ENCODE results near the gene SPOCD1.

The SPOCD1 gene

DNA sequence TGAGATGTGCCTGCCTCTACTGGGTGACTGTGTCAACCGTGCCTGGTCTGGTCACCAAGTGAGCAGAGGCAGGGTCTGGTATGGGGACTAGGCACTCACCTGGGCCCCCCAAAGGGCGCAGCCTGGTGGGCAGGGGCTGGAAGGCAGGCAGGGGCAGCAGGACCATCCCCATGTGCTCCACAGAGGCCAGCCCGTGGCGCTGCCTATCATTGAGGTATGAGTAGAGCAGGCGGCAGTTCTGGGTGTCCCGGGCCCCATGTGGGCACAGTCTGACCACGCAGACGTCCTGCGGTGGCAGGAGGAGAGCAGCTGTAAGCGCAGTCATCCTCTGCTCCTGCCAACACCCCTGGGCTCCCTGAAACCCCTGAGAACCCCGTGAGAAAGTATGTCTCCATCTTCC, 23.7 kb downstream of the SPOCD1 start:
- no peaks in the 10 kb centered on the region for H3K9me3 ChIP-seq

DNA sequence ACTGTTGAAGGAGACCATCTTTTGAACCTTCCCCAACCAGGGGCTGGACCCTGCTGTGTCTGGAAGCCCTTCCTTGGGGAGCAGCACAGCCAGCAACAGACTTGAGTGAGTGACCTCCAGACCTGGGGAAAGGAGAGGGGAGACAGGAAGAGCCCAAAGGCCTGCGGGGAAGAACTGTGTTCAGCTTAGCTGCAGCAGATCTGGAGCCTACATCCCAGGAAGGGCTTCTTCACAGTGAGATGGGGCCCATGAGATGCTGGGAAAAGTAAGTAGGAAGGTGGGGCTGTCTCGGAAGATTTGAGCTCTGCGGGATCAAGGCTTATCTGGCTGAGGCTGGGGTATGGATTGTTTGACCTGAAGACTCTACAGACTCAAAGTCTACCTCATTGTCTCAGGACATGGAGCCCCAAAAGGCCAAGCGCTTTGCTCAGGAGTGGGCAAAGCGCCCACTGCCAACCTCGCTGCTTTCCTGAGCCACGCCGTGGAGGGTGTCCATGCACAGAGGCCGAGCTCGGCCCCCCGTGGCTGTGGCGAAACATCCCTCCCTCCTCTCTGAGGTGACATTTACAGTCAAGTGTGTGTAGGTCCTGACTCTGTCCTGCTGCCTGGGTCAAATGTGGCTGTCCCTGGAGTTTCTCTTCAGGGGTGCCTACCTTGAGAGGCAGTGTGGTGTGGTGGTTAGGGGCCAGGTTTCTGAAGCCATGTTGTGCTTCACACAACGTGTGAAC, 24.5 kb downstream of the SPOCD1 start:
- Histone ChIP-seq H3K9me3 (no peaks in the 10 kb centered on the region), H3K4me3 (ENCODE audit: low read depth, low read length) (no peak overlapping the region), H3K4me1 (peaks cover 8% of the 10 kb centered on the region), H3K36me3 (no peaks in the 10 kb centered on the region), H3K27me3 (no peaks in the 10 kb centered on the region)
- DNase-seq: no peak
- no peak for TF ChIP-seq CTCF (IDR thresholded peaks at IDR 0.05; ENCODE audit: low read depth, low read length)

More for the DNA sequence above, 23.7 kb downstream of the SPOCD1 start:
- no peaks in the 10 kb centered on the region for H3K36me3 ChIP-seq
- H3K4me1 ChIP-seq: peaks cover 8% of the 10 kb centered on the region
- no peak overlapping the region for H3K4me3 ChIP-seq (ENCODE audit: low read depth, low read length)
- no peak for TF ChIP-seq CTCF (IDR thresholded peaks at IDR 0.05; ENCODE audit: low read depth, low read length)
- H3K27me3 ChIP-seq: no peaks in the 10 kb centered on the region
- DNase-seq: no peak

- H3K4me3 ChIP-seq (ENCODE audit: low read depth, low read length): no peak overlapping the region
- H3K36me3 ChIP-seq: no peaks in the 10 kb centered on the region
- no peak for DNase-seq
- peaks cover 8% of the 10 kb centered on the region for H3K4me1 ChIP-seq
- no peaks in the 10 kb centered on the region for H3K9me3 ChIP-seq
- TF ChIP-seq CTCF (IDR thresholded peaks at IDR 0.05; ENCODE audit: low read depth, low read length): no peak
- H3K27me3 ChIP-seq: no peaks in the 10 kb centered on the region
These were observed 25.2 kb downstream of the SPOCD1 start for GRCh38 chr1:31790641-31791091.

DNA sequence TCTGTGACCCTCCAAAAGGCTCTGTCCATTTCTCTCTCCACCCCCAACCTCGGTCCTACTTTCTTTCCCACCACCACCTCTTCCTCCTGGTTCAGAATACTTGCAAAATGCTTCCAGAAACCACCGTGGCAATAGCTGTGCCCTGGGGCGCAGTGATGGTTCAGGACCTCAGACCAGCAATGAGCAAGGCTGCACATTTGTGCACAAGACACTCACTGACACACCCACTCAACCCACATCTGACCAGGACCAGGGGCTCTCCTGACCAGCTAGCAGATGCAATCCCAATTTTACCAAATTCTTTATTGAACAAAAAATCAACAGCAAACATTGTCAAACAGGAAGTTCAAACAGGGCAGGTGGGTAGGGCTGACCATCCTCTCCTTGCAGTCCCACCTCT, 25.7 kb downstream of the SPOCD1 start:
- Histone ChIP-seq H3K36me3 (no peaks in the 10 kb centered on the region), H3K4me1 (peaks cover 10% of the 10 kb centered on the region), H3K9me3 (no peaks in the 10 kb centered on the region), H3K4me3 (ENCODE audit: low read depth, low read length) (no peak overlapping the region), H3K27me3 (no peaks in the 10 kb centered on the region)
- TF ChIP-seq CTCF (IDR thresholded peaks at IDR 0.05; ENCODE audit: low read depth, low read length): no peak
- DNase-seq: no peak

DNA sequence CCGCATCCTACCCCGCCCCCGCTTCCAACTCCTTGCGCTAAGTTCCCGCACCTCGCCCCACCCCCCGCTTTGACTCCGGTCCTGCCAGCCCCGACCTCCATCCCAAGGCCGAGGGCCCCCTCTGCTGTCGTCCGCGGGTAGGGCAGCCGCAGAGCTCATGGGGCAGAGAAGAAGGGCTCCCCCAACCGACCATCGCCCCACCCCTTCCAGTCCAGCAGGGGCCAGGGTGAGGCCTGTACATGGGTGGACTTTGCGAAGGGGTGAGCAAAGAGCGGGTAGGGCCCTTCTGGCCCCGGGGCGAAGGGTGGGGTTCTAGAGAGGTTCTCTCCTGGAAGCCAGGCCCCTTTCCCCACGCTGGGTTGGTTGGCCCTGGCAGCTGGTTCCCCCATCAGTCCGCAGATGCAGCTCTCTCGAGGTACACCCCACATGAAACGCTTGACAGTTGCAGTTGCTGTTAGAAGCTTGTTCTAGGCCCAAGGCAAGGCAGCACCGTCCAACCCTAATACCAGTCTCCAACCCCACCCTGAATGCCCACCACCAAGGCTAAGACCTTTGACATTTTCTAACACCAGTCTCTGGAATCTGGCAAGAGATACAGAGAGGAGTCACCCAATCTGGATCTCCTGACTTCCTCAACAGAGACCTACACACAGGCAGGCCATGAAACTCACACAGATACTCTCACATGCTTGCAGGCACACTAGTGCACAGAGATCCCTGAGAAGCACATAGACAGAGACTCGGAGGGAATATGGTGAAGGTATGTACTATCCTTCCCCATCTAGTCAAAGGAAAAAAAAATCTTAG, 26.4 kb downstream of the SPOCD1 start:
- H3K4me3 ChIP-seq (ENCODE audit: low read depth, low read length): peak overlapping the region; percentile 65
- no peaks in the 10 kb centered on the region for H3K27me3 ChIP-seq
- peak; percentile 91 for DNase-seq
- H3K4me1 ChIP-seq: peaks cover 16% of the 10 kb centered on the region
- peak; percentile 69 for TF ChIP-seq CTCF (IDR thresholded peaks at IDR 0.05; ENCODE audit: low read depth, low read length)
- H3K36me3 ChIP-seq: no peaks in the 10 kb centered on the region
- H3K9me3 ChIP-seq: no peaks in the 10 kb centered on the region

DNA sequence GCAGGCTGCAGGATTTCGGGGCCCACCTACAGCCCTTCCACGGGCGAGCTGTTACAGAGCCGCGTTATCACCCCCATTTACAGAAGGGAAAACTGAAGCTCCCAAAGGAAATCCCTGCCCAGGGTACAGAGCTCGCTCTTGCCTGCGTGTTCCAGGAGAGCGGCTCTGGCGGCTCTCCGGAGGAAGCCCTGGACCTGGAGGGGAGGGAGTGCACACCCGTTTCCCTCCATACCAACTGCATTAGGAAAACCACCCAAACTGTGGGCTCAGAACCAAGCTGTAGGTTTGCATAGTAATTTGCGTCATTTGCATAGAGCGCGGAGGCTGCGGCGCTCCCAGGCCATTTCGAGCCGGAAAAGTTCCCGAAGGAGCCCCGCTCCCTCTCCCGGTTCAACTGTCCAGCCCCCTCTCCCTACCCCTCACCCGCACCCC, 27.0 kb downstream of the SPOCD1 start:
- peak; percentile 35 for DNase-seq
- TF ChIP-seq CTCF (IDR thresholded peaks at IDR 0.05; ENCODE audit: low read depth, low read length): no peak
- Histone ChIP-seq H3K36me3 (no peaks in the 10 kb centered on the region), H3K9me3 (no peaks in the 10 kb centered on the region), H3K27me3 (no peaks in the 10 kb centered on the region), H3K4me3 (ENCODE audit: low read depth, low read length) (peak overlapping the region; percentile 65), H3K4me1 (peaks cover 23% of the 10 kb centered on the region)
